GM19351 (cell line): ENCODE data around the gene TPTE.
"Not testable (repeated sequence)": the region's sequence is repeated elsewhere in the genome, so short reads cannot be mapped to it uniquely, and the experiment has no call there.

ENCODE experiments used
- ATAC-seq: cut with Tn5 transposase; IDR thresholded peaks from one replicate; pipeline ENCODE4 v1.9.1; 2021; ENCODE audit warnings: mild to moderate bottlenecking, moderate library complexity; ENCODE audit not compliant: unreplicated experiment

The TPTE gene

GRCh38 chr21:10616061-10616460 is 94.7 kb downstream of the TPTE start:
- ATAC-seq = not testable (repeated sequence)

DNA sequence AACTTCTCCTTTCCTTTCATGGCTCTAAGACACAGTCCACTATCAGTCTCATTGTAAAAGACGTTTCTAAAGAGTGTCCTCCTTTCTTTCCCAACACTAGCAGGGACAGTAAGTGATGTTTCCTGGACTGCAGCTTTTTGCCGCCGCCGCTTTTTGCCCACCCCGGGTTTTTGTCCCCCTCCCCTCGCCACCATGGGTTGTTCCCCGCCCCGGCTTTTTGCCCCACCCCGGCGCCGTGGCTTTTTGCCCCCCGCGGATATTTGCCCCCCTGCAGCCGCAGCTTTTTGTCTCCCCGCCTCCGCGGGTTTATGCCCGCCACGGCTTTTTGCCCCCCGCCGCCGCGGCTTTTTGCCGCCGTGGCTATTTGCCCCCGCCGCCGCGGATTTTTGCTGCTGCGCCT is 95.2 kb downstream of the TPTE start:
- no peak for ATAC-seq

DNA sequence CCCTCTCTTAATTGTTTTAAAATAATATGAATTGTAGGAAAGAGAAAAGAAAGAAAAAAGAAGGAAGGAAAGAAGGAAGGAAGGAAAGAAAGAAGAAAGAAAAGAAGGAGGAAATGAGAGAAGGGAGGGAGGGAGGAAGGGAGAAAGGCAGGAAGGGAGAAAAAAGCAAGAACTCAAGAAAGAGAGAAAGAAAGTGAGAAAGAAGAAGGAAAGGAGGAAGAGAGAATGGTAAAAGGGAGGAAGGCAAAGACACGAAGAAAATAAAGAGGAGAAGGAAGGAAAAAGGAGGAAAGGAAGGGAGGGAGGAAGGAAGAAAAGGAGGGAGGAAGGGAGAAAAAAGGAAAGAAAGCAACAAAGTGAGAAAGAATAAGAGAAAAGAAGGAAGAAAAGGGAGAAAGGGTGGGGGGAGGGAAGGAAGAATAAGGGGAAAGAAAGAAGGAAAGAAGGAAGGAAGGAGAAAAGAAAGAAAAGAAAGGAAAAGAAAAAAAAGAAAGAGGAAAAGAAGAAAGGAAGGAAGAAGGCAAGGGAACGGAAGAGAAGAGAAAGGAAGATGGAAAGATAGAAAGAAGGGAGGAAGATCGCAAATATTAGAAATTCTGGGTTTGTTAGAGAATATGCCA is 95.9 kb downstream of the TPTE start:
- not testable (repeated sequence) for ATAC-seq

DNA sequence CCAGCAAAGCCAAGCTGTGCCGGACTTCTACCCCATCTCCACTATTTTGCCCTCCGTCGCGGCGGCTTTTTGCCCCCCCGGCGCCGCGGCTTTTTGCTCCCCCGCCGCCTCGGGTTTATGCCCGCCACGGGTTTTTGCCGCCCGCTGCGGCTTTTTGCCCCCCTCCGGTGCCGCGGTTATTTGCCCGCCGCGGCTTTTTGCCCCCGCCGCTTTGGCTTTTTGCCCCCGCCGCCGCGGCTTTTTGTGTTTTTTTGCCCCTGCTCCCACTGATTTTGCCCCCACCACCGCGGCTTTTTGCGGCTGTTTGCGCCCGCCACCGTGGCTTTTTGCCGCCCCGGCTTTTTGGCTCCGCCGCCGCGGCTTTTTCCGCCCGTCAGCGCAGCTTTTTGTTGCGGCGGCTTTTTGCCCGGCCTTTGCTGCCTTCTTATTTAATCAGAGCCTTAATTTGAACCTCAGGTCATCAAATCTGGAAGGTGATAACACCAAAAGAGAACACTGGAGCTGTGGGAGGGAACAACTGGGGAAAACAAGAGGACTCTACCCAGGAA is 106.0 kb downstream of the TPTE start:
- no peak for ATAC-seq

- ATAC-seq = not testable (repeated sequence)
Measured at GRCh38 chr21:10629239-10629638, 107.9 kb downstream of the TPTE start.

DNA sequence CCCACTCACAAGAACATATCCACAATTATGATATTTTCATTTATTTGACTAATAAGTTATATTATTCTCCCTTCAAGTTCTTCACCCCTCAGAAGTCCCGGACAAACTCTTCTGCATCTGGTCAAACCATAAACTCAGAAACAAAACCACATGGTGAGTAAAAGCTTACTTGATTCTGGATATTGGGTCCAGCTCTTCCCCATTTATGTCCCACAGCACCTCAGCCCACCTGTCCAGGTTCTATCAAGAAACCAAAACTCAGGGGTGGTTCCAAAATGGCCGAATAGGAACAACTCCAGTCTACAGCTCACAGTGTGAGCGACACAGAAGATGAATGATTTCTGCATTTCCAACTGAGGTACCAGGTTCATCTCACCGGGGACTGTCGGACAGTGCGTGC is 109.4 kb downstream of the TPTE start:
- ATAC-seq = not testable (repeated sequence)

DNA sequence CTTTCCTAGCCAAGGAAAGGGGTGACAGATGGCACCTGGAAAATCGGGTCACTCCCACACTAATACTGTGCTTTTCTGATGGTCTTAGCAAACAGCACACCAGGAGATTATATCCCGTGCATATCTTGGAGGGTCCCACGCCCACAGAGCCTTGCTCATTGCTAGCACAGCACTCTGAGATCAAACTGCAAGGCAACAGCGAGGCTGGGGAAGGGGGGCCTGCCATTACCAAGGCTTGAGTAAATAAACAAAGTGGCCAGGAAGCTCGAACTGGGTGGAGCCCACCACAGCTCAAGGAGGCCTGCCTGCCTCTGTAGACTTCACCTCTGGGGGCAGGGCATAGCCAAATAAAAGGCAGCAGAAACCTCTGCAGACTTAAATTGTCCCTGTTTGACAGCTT is 109.9 kb downstream of the TPTE start:
- not testable (repeated sequence) for ATAC-seq

GRCh38 chr21:10638144-10638543 is 116.8 kb downstream of the TPTE start:
- not testable (repeated sequence) for ATAC-seq

- no peak for ATAC-seq
Measured at GRCh38 chr21:10639123-10639522, 117.7 kb downstream of the TPTE start.

DNA sequence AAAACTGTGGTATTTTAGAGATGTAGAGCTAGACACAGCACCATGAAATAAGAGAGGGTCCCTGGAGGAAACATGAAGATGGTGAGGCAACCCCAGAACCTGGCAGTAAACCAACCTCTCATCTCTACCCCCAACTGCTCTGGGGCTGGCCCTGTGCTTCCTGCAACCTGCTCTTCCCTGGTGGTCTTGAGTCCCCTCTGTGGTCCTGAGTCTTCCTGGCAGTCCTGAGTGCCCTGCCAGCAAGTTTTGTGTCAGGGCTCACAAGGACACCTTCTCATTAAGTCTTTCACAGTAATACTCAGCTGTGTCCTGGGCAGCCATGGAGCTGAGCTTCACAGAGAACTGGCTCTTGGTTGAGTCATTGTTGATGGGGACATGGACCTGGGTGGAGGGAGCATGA is 118.4 kb downstream of the TPTE start:
- not testable (repeated sequence) for ATAC-seq

- ATAC-seq = no peak
Measured at GRCh38 chr21:10640446-10640845, 119.1 kb downstream of the TPTE start.

DNA sequence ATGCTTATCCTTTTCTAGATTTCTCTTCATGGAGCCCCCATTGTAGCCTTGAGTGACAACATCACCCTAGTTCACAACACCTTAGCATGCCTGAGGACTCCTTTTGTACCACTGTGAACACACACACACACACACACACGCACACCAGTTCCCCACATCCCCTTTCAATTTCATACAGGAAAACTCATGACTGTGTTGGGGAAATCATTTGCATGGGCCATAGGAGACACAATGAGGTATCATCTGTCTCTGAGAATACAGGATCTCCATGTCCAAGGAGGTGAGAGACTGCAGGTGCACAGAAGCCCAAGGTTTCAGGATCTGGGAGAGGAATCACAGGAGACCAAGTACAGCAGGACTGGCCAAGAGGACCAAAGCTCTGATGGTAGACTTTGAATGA is 119.7 kb downstream of the TPTE start:
- ATAC-seq = no peak

GRCh38 chr21:10645667-10646066 is 124.3 kb downstream of the TPTE start:
- not testable (repeated sequence) for ATAC-seq

- ATAC-seq = not testable (repeated sequence)
Measured at GRCh38 chr21:10649350-10650149, 128.2 kb downstream of the TPTE start.

DNA sequence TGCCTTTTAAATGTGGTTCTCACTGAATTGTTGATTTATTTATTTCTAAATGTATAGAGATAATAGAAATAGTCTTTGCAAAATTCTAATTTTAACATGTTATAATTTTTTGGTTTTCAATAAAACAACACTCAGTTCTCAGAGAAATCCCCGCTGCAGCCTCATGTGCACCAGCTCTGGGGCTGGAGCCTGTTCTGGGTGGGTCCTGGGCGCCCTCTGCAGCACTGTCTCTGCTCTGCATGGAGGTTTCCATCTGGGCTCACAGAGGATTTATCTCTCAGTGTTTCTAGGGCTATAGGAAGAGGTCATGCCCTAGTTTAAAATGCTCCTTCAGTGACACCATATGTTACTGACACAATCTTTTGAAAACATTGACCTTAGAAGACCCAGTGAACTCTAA is 128.9 kb downstream of the TPTE start:
- ATAC-seq = not testable (repeated sequence)
